OCI-LY7 (cell line): Measurements from ENCODE around the gene POU3F2.

ENCODE experiments used
- EZH2phosphoT487 ChIP-seq: fragments of 200-600 bp; sonication (generic); IDR thresholded peaks from 2 replicates; pipeline ENCODE4 v1.6.1; 2018; ENCODE audit warnings: low read depth, borderline replicate concordance, mild to moderate bottlenecking, mixed run types, antibody characterized with exemption, low read length, moderate library complexity, mixed read lengths
- TF ChIP-seq, protein P1 (sequence below): fragments of 200-600 bp; sonication (generic); conservative IDR thresholded peaks from 2 replicates; pipeline ENCODE4 v1.5.1; 2014; ENCODE audit warnings: mild to moderate bottlenecking, antibody characterized with exemption, low read length, moderate library complexity, mixed read lengths

DNA sequence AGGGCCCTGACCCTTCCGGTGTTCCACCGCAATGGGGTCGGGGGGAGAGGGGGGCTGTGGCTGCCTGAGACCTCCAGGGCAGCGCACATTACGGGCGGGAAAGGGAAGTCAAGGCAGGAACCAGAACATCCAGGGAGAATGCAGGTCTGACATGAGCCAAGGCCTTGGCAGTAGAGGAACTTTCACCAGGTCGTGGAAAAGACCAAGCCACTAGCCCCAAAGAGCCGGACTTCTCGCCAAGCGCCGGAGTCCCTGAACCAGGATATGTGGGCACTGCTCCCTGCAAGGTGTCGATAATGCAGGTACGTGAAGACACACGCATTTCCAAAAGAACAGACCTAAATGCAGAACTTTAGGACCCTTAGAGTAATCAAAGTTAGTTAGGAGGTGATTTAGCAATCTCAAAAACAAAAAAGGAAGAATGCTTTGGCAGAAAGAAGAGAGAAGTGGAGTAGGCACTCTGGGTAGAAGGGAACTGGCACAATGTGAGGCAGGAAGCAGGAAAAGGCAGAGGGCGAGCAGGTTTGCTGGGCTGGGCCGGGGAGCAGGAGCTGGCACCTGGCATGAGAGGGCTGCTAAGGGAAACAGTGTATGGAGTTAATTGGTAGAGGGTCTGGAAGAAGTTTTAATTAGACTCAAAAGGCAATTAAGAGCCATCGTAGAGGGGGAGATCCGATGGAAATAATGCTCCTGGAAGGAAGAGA lies 14.3 kb downstream of the POU3F2 start:
- TF ChIP-seq, protein P1, sequence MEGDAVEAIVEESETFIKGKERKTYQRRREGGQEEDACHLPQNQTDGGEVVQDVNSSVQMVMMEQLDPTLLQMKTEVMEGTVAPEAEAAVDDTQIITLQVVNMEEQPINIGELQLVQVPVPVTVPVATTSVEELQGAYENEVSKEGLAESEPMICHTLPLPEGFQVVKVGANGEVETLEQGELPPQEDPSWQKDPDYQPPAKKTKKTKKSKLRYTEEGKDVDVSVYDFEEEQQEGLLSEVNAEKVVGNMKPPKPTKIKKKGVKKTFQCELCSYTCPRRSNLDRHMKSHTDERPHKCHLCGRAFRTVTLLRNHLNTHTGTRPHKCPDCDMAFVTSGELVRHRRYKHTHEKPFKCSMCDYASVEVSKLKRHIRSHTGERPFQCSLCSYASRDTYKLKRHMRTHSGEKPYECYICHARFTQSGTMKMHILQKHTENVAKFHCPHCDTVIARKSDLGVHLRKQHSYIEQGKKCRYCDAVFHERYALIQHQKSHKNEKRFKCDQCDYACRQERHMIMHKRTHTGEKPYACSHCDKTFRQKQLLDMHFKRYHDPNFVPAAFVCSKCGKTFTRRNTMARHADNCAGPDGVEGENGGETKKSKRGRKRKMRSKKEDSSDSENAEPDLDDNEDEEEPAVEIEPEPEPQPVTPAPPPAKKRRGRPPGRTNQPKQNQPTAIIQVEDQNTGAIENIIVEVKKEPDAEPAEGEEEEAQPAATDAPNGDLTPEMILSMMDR, result no peak
- TF ChIP-seq EZH2phosphoT487, result no peak
